Effector memory CD4-positive, alpha-beta T cell (primary cell): ENCODE measurements around the gene R3HDM1.
A peak's percentile ranks its signal among the peaks of the same experiment; 100 is the strongest.

Experiments used
- DNase-seq, 3 donors: peaks; one replicate each; pipeline ENCODE4 v3.0.0-alpha.2; 2020
- H3K27ac ChIP-seq: 2 replicates; pipeline ENCODE4 v1.7.0; 2013; ENCODE audit warnings: mild to moderate bottlenecking, low read length, moderate library complexity; ENCODE audit not compliant: insufficient read depth, poor library complexity, severe bottlenecking
- H3K27me3 ChIP-seq: replicated peaks from 2 replicates; pipeline ENCODE4 v1.7.0; 2013; ENCODE audit warnings: mild to moderate bottlenecking, low read length; ENCODE audit not compliant: insufficient read depth, control insufficient read depth, poor library complexity, severe bottlenecking
- H3K36me3 ChIP-seq: 2 replicates; pipeline ENCODE4 v1.7.0; 2013; ENCODE audit warnings: mild to moderate bottlenecking, low read length, moderate library complexity; ENCODE audit not compliant: control insufficient read depth, insufficient read depth
- H3K4me1 ChIP-seq: 2 replicates; pipeline ENCODE4 v1.7.0; 2013; ENCODE audit warnings: low read length, mild to moderate bottlenecking; ENCODE audit not compliant: control insufficient read depth, insufficient read depth, poor library complexity, severe bottlenecking
- H3K4me3 ChIP-seq: 2 replicates; pipeline ENCODE4 v1.7.0; 2013; ENCODE audit warnings: low read length, low read depth, mild to moderate bottlenecking; ENCODE audit not compliant: insufficient read depth, poor library complexity, severe bottlenecking
- H3K9me3 ChIP-seq: 2 replicates; pipeline ENCODE4 v1.7.0; 2013; ENCODE audit warnings: mild to moderate bottlenecking, low read length, moderate library complexity; ENCODE audit not compliant: control insufficient read depth

R3HDM1 gene

DNA sequence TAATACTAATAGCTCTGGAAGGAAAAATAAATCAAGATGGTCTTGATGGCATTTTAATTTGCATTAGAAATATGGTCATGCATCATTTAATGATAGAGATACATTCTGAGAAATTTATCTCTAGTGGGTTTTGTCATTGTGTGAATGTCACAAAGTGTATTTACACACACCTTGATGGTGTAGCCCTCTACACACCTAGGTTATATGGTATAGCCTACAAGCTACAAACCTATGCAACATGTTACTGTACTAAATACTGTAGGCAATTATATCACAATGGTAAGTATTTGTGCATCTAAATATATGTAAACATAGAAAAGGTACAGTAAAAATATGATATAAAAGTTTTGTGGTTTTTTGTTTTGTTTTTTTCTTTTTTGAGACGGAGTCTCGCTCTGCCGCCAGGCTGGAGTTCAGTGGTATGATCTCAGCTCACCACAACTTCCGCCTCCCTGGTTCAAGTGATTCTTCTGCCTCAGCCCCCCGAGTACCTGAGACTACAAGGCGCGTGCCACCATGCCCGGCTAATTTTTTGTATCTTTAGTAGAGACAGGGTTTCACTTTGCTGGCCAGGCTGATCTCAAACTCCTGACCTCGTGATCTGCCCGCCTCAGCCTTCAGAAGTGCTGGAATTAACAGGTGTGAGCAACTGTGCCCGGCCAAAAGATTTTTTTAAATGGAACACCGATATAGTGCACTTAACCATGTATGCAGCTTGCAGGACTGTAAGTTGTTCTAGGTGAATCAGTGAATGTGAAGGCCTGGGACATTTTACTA is 126.7 kb downstream of the R3HDM1 start:
- peak; percentile 19 to 35 (median 20) for DNase-seq
- H3K36me3 ChIP-seq = peaks cover 12% of the 10 kb centered on the region
- H3K27ac ChIP-seq = no peak overlapping the region

GRCh38 chr2:135662088-135662487 is 130.8 kb downstream of the R3HDM1 start:
- no peak for DNase-seq
- no peak overlapping the region for H3K4me3 ChIP-seq
- peaks cover 8% of the 10 kb centered on the region for H3K36me3 ChIP-seq
- no peaks in the 10 kb centered on the region for H3K27me3 ChIP-seq
- H3K9me3 ChIP-seq = no peaks in the 10 kb centered on the region
- H3K4me1 ChIP-seq = no peaks in the 10 kb centered on the region
- H3K27ac ChIP-seq = no peak overlapping the region

More for the DNA sequence above, 126.7 kb downstream of the R3HDM1 start:
- Histone ChIP-seq H3K4me1 (no peaks in the 10 kb centered on the region), H3K4me3 (no peak overlapping the region), H3K27me3 (no peaks in the 10 kb centered on the region), H3K9me3 (no peaks in the 10 kb centered on the region)

GRCh38 chr2:135663148-135663700 is 131.9 kb downstream of the R3HDM1 start:
- Histone ChIP-seq H3K27me3 (no peaks in the 10 kb centered on the region), H3K4me3 (no peak overlapping the region), H3K4me1 (no peaks in the 10 kb centered on the region), H3K36me3 (peaks cover 8% of the 10 kb centered on the region), H3K27ac (no peak overlapping the region), H3K9me3 (no peaks in the 10 kb centered on the region)
- DNase-seq = no peak

DNA sequence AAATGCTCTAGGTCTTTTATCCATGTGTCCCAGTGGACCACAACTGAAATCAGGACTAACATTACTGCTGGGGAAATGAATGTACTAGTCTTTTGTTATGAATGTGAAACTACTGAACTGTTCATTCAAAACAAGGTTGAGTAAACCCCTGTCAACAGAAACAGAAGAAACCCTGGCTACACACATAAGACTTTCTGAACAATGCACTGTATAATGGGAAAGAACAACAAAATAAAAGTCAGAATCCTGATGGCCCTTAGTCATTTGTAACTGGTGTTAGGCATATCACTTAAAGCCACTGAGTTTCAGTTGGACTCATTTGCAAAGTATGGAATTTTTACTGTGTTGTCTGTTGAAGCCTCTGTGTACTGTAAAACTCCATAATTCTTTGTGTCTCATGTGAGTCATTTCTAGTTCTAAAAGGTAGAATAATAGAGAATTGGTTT is 133.4 kb downstream of the R3HDM1 start:
- no peak for DNase-seq

DNA sequence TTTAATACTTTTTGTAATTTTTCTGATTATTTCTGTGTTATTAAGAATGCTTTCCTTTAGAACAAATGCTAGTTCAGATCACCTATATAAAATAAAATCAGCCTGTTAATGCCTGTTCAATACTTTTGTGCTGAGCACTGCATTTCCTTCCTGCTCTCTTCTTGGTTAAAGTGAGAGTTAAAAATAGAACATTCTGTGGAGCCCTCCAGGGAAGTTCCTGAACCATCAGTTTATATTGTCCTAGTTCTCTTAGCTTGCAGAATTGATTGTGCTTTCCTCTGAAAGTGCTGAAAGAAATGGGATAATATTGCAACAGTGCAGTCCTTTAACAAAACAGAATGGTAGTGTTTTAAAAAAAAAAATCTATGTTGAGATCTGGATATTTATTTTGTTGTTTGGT is 135.8 kb downstream of the R3HDM1 start:
- Histone ChIP-seq H3K36me3 (peaks cover 3% of the 10 kb centered on the region), H3K27ac (no peak overlapping the region), H3K9me3 (no peaks in the 10 kb centered on the region), H3K27me3 (no peaks in the 10 kb centered on the region), H3K4me3 (no peak overlapping the region), H3K4me1 (no peaks in the 10 kb centered on the region)
- DNase-seq = no peak

More for the DNA sequence above, 133.4 kb downstream of the R3HDM1 start:
- Histone ChIP-seq H3K27me3 (no peaks in the 10 kb centered on the region), H3K27ac (no peak overlapping the region), H3K4me1 (no peaks in the 10 kb centered on the region), H3K36me3 (peaks cover 8% of the 10 kb centered on the region), H3K9me3 (no peaks in the 10 kb centered on the region), H3K4me3 (no peak overlapping the region)

DNA sequence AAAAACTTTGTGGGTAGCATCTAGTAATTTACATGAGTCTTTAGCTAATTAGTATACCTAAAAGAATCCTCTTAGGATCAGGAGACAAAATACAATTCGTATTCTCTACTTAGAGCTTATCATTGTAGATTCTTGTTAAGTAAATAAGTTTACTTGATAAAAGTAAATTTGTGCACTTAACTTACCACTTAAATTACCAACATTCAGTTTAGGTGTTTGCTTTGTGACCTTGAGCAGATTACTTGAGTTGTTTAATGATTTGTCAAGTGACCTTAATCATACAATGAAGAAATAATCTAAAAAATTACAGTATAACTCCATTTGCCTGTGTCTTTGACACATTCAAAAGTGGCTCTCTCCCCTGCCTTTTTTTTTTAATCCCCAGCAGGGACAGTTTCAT is 143.2 kb downstream of the R3HDM1 start:
- no peak overlapping the region for H3K27ac ChIP-seq
- no peaks in the 10 kb centered on the region for H3K4me1 ChIP-seq
- DNase-seq = no peak
- no peaks in the 10 kb centered on the region for H3K9me3 ChIP-seq
- no peak overlapping the region for H3K4me3 ChIP-seq
- peaks cover 17% of the 10 kb centered on the region for H3K36me3 ChIP-seq
- H3K27me3 ChIP-seq = no peaks in the 10 kb centered on the region

DNA sequence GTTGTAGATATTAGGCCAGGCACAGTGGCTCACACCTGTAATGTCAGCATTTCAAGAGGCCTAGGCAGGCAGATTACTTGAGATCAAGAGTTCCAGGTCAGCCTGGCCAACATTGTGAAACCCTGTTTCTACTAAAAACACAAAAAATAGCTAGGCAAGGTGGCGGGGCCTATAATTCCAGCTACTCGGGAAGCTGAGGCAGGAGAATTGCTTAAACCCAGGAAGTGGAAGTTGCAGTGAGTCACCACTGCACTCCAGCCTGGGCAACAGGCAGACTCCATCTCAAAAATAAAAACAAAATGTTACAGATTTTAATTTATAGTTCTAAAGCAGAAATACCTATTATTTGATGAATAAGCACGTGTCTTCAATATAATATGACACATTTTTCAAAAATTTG is 144.7 kb downstream of the R3HDM1 start:
- H3K4me1 ChIP-seq = no peaks in the 10 kb centered on the region
- H3K36me3 ChIP-seq = peaks cover 24% of the 10 kb centered on the region
- no peak overlapping the region for H3K4me3 ChIP-seq
- no peaks in the 10 kb centered on the region for H3K27me3 ChIP-seq
- no peaks in the 10 kb centered on the region for H3K9me3 ChIP-seq
- DNase-seq = no peak
- H3K27ac ChIP-seq = no peak overlapping the region

GRCh38 chr2:135679125-135679524 is 147.8 kb downstream of the R3HDM1 start:
- no peak for DNase-seq
- no peak overlapping the region for H3K27ac ChIP-seq
- H3K36me3 ChIP-seq = peaks cover 24% of the 10 kb centered on the region
- H3K4me1 ChIP-seq = no peaks in the 10 kb centered on the region
- no peaks in the 10 kb centered on the region for H3K27me3 ChIP-seq
- no peak overlapping the region for H3K4me3 ChIP-seq
- H3K9me3 ChIP-seq = no peaks in the 10 kb centered on the region

DNA sequence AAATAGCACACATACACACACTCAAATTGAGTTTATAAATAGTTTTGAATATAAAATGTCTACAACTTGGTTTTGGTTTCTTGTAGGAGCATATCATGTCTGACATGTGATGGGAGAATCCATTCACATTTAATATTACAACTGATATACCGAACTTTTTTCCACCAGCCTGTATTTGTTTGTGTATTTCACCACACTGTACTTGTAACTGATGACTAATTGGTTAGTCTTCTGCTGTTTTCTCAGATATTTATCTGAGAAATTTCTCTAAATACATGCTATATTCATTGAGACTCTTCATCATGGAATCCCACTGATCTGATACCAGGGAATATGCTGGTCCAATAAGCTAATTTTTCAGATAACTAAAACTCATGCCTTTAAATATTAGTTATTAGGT is 154.1 kb downstream of the R3HDM1 start:
- H3K4me1 ChIP-seq = no peaks in the 10 kb centered on the region
- no peak overlapping the region for H3K4me3 ChIP-seq
- no peak overlapping the region for H3K27ac ChIP-seq
- no peak for DNase-seq
- H3K27me3 ChIP-seq = no peaks in the 10 kb centered on the region
- peaks cover 1% of the 10 kb centered on the region for H3K36me3 ChIP-seq
- no peaks in the 10 kb centered on the region for H3K9me3 ChIP-seq

- H3K4me3 ChIP-seq = no peak overlapping the region
- no peaks in the 10 kb centered on the region for H3K9me3 ChIP-seq
- H3K27me3 ChIP-seq = no peaks in the 10 kb centered on the region
- H3K4me1 ChIP-seq = no peaks in the 10 kb centered on the region
- H3K36me3 ChIP-seq = no peaks in the 10 kb centered on the region
- no peak overlapping the region for H3K27ac ChIP-seq
- no peak for DNase-seq
These were observed 157.7 kb downstream of the R3HDM1 start for GRCh38 chr2:135688978-135689377.
